Measurements from ENCODE around the gene MED12L. TPM values are rescaled to one million over a fixed set of nuclear protein-coding genes. Genes with fewer than 3 reads are reported as not detected.

MED12L gene
- total RNA-seq, 1 experiment from 2014 or later = 14.9 TPM

DNA sequence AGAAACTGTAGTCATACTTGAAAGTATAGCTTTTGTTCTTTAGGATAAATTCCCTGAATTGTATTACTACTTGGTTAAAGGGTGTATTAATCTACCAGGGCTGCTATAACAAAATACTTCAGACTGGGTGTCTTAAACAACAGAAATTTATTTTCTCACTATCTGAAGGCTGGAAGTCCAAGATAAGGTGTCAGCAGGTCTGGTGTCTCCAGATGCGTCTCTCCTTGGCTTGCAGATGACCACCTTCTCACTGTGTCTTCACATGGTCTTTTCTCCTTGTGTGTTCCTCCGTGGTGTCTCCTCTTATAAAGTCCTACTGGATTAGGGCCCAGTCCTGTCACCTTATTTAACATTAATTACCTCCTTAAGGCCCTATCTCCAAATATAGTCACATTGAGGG lies 33.7 kb downstream of the MED12L start:
- no peaks in the 10 kb centered on the region for H3K79me1 ChIP-seq (ENCODE audit: insufficient read depth, low read depth, low read length, poor library complexity, severe bottlenecking)
- no peak overlapping the region for H3K4ac ChIP-seq (ENCODE audit: low read depth, low read length)
- H4K8ac ChIP-seq (replicated peaks; ENCODE audit: insufficient read length, low read depth, low read length) = no peak overlapping the region
- H2AK5ac ChIP-seq (ENCODE audit: insufficient read length, low read length) = no peak overlapping the region
- no peak overlapping the region for H3K14ac ChIP-seq (ENCODE audit: insufficient read depth, low read length)
- H3K79me2 ChIP-seq (ENCODE audit: insufficient read depth, low read length) = peaks cover 2% of the 10 kb centered on the region; the same call in 1 of the 2 replicates
- no peak overlapping the region for H4K91ac ChIP-seq (ENCODE audit: insufficient read length, low read depth, low read length)
- H2AFZ ChIP-seq (ENCODE audit: low read length) = no peak overlapping the region
- no peak overlapping the region for H3K18ac ChIP-seq (ENCODE audit: insufficient read length, low read depth, low read length)
- Mint-ChIP-seq H3K27me3 (ENCODE audit: low read depth) (no peaks in the 10 kb centered on the region), H3K4me1 (no peaks in the 10 kb centered on the region), H3K4me3 (no peak overlapping the region), H3K36me3 (ENCODE audit: insufficient read depth in 1 of 3, low read depth in 3 of 3) (peaks cover 3 to 13% (median 11%) of the 10 kb centered on the region in 3 experiments; a peak in 6 of 7 replicates), H3K27ac (no peak overlapping the region), H3K9me3 (no peaks in the 10 kb centered on the region)
- H2BK5ac ChIP-seq (ENCODE audit: insufficient read length, low read length) = no peak overlapping the region
- no peaks in the 10 kb centered on the region for H3K9me3 ChIP-seq (ENCODE audit: control insufficient read depth, low read depth, low read length)
- TF ChIP-seq, protein P1, sequence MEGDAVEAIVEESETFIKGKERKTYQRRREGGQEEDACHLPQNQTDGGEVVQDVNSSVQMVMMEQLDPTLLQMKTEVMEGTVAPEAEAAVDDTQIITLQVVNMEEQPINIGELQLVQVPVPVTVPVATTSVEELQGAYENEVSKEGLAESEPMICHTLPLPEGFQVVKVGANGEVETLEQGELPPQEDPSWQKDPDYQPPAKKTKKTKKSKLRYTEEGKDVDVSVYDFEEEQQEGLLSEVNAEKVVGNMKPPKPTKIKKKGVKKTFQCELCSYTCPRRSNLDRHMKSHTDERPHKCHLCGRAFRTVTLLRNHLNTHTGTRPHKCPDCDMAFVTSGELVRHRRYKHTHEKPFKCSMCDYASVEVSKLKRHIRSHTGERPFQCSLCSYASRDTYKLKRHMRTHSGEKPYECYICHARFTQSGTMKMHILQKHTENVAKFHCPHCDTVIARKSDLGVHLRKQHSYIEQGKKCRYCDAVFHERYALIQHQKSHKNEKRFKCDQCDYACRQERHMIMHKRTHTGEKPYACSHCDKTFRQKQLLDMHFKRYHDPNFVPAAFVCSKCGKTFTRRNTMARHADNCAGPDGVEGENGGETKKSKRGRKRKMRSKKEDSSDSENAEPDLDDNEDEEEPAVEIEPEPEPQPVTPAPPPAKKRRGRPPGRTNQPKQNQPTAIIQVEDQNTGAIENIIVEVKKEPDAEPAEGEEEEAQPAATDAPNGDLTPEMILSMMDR (conservative IDR thresholded peaks at IDR 0.05) = no peak
- no peak overlapping the region for H3T11ph ChIP-seq (ENCODE audit: low read length)
- DNase-seq = no peak
- no peak overlapping the region for H3K23ac ChIP-seq (ENCODE audit: insufficient read length, low read depth, low read length)
- H4K5ac ChIP-seq (ENCODE audit: insufficient read length, low read depth, low read length) = no peak overlapping the region
- H4K20me1 ChIP-seq (ENCODE audit: control insufficient read depth, insufficient read depth, insufficient read length) = no peaks in the 10 kb centered on the region
- no peaks in the 10 kb centered on the region for H3K4me1 ChIP-seq (ENCODE audit: insufficient read depth, low read length)
- no peaks in the 10 kb centered on the region for H3K27me3 ChIP-seq (ENCODE audit: insufficient read depth, low read length)
- no peak overlapping the region for H2BK12ac ChIP-seq (ENCODE audit: insufficient read length, low read depth, low read length)
- H3K56ac ChIP-seq (ENCODE audit: insufficient read length, low read depth, low read length) = no peak overlapping the region
- H3K9ac ChIP-seq (ENCODE audit: extremely low read depth, insufficient read length, low read length) = no peak overlapping the region
- H3K23me2 ChIP-seq (ENCODE audit: insufficient read length, low read depth, low read length, poor library complexity, severe bottlenecking) = no peaks in the 10 kb centered on the region
- no peak overlapping the region for H3K4me2 ChIP-seq (ENCODE audit: insufficient read depth, insufficient read length, low read length)
- H2BK120ac ChIP-seq (ENCODE audit: low read depth, low read length, poor library complexity, severe bottlenecking) = no peak overlapping the region
- WGBS (ENCODE audit: extremely low coverage, insufficient read length, low lambda C conversion rate) = no CpG with 5 or more reads among the region's 2 CpGs
- H3K27ac ChIP-seq (ENCODE audit: insufficient read length, low read depth, low read length) = no peak overlapping the region
- no peak overlapping the region for H2BK20ac ChIP-seq (ENCODE audit: low read depth, low read length, poor library complexity, severe bottlenecking)
- no peak overlapping the region for H2BK15ac ChIP-seq (ENCODE audit: low read depth, low read length)

Data from H9 (cell line).